K562 (cell line): Measurements from ENCODE around the gene FAM171A1. TPM values are rescaled to one million over a fixed set of nuclear protein-coding genes. Genes with fewer than 3 reads are reported as not detected.

ENCODE experiments used
- ATAC-seq: fragments of 200-7000 bp; cut with Tn5 transposase; 3 replicates; pipeline ENCODE4 v1.9.1; 2020; ENCODE audit warnings: moderate library complexity
- BruUV-seq: library from RNA; stranded (reverse); fragments of 400-500 nt; replicated peaks from 2 replicates; lab custom pipeline; 2021; lab: Mats Ljungman, UMichigan
- CTCF ChIA-PET: fragments of 300-600 bp; formaldehyde crosslinking; extraction: SDS; loops from one replicate; lab custom pipeline; 2021; ENCODE audit warnings: low intra/inter-chr PET ratio; lab: Yijun Ruan, JAX
- POLR2A ChIA-PET: fragments of 300-600, 350-650 bp; sonication (Branson Sonifier 250); formaldehyde crosslinking; extraction: SDS; loops from one replicate; lab custom pipeline; 2021; ENCODE audit warnings: antibody characterized with exemption, inconsistent platforms; lab: Yijun Ruan, JAX
- DNase-seq, 4 experiments: peaks; one replicate each; pipeline versions ENCODE4 v3.0.0 to v3.0.0-alpha.2; 2011 to 2018; ENCODE audit warnings: low spot score in 3 of 4, mixed read lengths in 3 of 4; ENCODE audit errors: extremely low read depth in 1 of 4
- FAIRE-seq: peaks from 2 replicates; lab custom pipeline; 2011; peaks lifted over from hg19 to GRCh38; lab: Jason Lieb, UNC
- H2AFZ ChIP-seq: 2 replicates; pipeline ENCODE4 v1.6.0; 2011; ENCODE audit warnings: low read depth, low read length, control low read depth, inconsistent platforms
- H3K27ac ChIP-seq: fragments of 200-600 bp; 3 replicates; pipeline ENCODE4 v1.8.0; 2011; ENCODE audit warnings: low read depth, mild to moderate bottlenecking, control low read depth, inconsistent platforms, low read length, moderate library complexity, mixed read lengths; ENCODE audit errors: extremely low read depth
- H3K27me3 ChIP-seq, 2 experiments: fragments of 300-600 bp in 1 of 2; 2 replicates in 1 of 2; 3 replicates in 1 of 2; pipeline versions ENCODE4 v1.6.0 to v1.8.0; 2011; ENCODE audit warnings: inconsistent platforms in 2 of 2, low read length in 2 of 2, mild to moderate bottlenecking in 1 of 2, mixed read lengths in 1 of 2, moderate library complexity in 1 of 2; ENCODE audit not compliant: control insufficient read depth in 2 of 2, insufficient read depth in 2 of 2
- H3K36me3 ChIP-seq: fragments of 300-600 bp; 3 replicates; pipeline ENCODE4 v1.8.0; 2011; ENCODE audit warnings: mild to moderate bottlenecking, low read length, inconsistent platforms; ENCODE audit not compliant: control insufficient read depth, insufficient read depth
- H3K4me1 ChIP-seq, 2 experiments: fragments of 200-600 bp in 1 of 2; replicated peaks in 1 of 2; 2 replicates in 1 of 2; 3 replicates in 1 of 2; pipeline versions ENCODE4 v1.5.1 to v1.8.0; 2011; ENCODE audit warnings: inconsistent platforms in 2 of 2, low read length in 2 of 2, mild to moderate bottlenecking in 1 of 2, mixed read lengths in 1 of 2, moderate library complexity in 1 of 2; ENCODE audit not compliant: control insufficient read depth in 2 of 2, insufficient read depth in 2 of 2
- H3K4me2 ChIP-seq: 2 replicates; pipeline ENCODE4 v1.6.1; 2011; ENCODE audit warnings: low read length, control low read depth, inconsistent platforms, mixed read lengths; ENCODE audit not compliant: insufficient read depth
- H3K4me3 ChIP-seq: fragments of 200-600 bp; sonication (generic), shearing (Covaris generic); 2 replicates; pipeline ENCODE4 v1.5.1; 2016; ENCODE audit warnings: control low read depth, inconsistent platforms
- H3K79me2 ChIP-seq: fragments of 200-600 bp; 3 replicates; pipeline ENCODE4 v1.8.0; 2011; ENCODE audit warnings: low read length, inconsistent platforms; ENCODE audit not compliant: control insufficient read depth, insufficient read depth
- H3K9ac ChIP-seq, 2 experiments: 2 replicates each; pipeline versions ENCODE4 v1.6.0 to v1.6.1; 2011; ENCODE audit warnings: low read depth in 2 of 2, low read length in 2 of 2, control low read depth in 1 of 2, inconsistent platforms in 1 of 2, mild to moderate bottlenecking in 1 of 2, mixed read lengths in 1 of 2; ENCODE audit not compliant: insufficient read depth in 1 of 2
- H3K9me1 ChIP-seq: one replicate; pipeline ENCODE4 v1.6.0; 2011; ENCODE audit warnings: inconsistent platforms, mild to moderate bottlenecking, low read length, moderate library complexity; ENCODE audit not compliant: control insufficient read depth, insufficient read depth
- H3K9me3 ChIP-seq: replicated peaks from 2 replicates; pipeline ENCODE4 v1.5.1; 2011; ENCODE audit warnings: low read depth, low read length, inconsistent platforms; ENCODE audit not compliant: control insufficient read depth, insufficient read depth
- H4K20me1 ChIP-seq: replicated peaks from 2 replicates; pipeline ENCODE4 v1.6.1; 2011; ENCODE audit warnings: low read length, inconsistent platforms, mixed read lengths; ENCODE audit not compliant: control insufficient read depth, insufficient read depth
- CTBP1 ChIP-seq: fragments of 450-650 bp; IDR thresholded peaks from 2 replicates; pipeline ENCODE4 v1.6.1; 2016; ENCODE audit warnings: borderline replicate concordance
- ESRRA ChIP-seq: fragments of 450-650 bp; IDR thresholded peaks from 2 replicates; pipeline ENCODE4 v1.6.1; 2014; ENCODE audit warnings: low read depth, mild to moderate bottlenecking, moderate library complexity, borderline replicate concordance
- NELFE ChIP-seq: IDR thresholded peaks from 2 replicates; pipeline ENCODE4 v1.6.1; 2011; ENCODE audit warnings: mild to moderate bottlenecking; ENCODE audit not compliant: insufficient read depth, insufficient read length
- NFRKB ChIP-seq: fragments of 450-650 bp; IDR thresholded peaks from 2 replicates; pipeline ENCODE4 v1.6.1; 2016; ENCODE audit warnings: low read depth
- PKNOX1 ChIP-seq: fragments of 450-650 bp; IDR thresholded peaks from 2 replicates; pipeline ENCODE4 v1.6.1; 2016
- POLR2H ChIP-seq: IDR thresholded peaks from 2 replicates; pipeline ENCODE4 v1.6.1; 2016; ENCODE audit warnings: missing genetic modification characterization, low read depth, mild to moderate bottlenecking, control low read depth, missing compliant biosample characterization, moderate library complexity
- PRDM10 ChIP-seq: fragments of 450-650 bp; IDR thresholded peaks from 2 replicates; pipeline ENCODE4 v1.6.1; 2018; ENCODE audit not compliant: partially characterized antibody
- SMAD4 ChIP-seq: fragments of 250-450 bp; sonication (Bioruptor Pico); conservative IDR thresholded peaks from 2 replicates; pipeline ENCODE4 v1.8.0; 2021; ENCODE audit warnings: inconsistent platforms, mild to moderate bottlenecking, moderate library complexity
- ZNF316 ChIP-seq: fragments of 450-650 bp; IDR thresholded peaks from 2 replicates; pipeline ENCODE4 v1.6.1; 2016
- WGBS: fragments of 100-300 bp; shearing (Covaris generic); methylation state at CpG from one replicate; pipeline ENCODE4 v1.1.6; 2016; ENCODE audit warnings: low coverage, mixed read lengths; ENCODE audit not compliant: insufficient coverage; ENCODE audit errors: missing lambda C conversion rate; 5-methylcytosine and 5-hydroxymethylcytosine counted together
- in situ Hi-C: fragments of 300-500 bp; cut with MboI; formaldehyde crosslinking; loops from 4 replicates; pipeline ENCODE4 v1.15.0; 2018; ENCODE audit warnings: inconsistent platforms, mixed read lengths
- intact Hi-C: fragments of 100-400 bp; cut with micrococcal nuclease; formaldehyde crosslinking; loops from 2 replicates; pipeline ENCODE4 v1.14.2; 2022
- polyA plus RNA-seq, 8 experiments: library from polyadenylated mRNA; depleted of rRNA in 4 of 8; stranded (reverse) in 5 of 8; unstranded in 3 of 8; fragments of >200 nt; fragmentation: Nextera tagmentation in 2 of 8; fragmentation: Illumina TruSeq in 1 of 8; extraction: Ambion mirVana in 2 of 8; extraction: Trizol in 1 of 8; gene quantifications; 2 replicates each; pipeline versions ENCODE4 v1.2.1 to v1.2.3, GENCODE V29; 2011 to 2014; ENCODE audit warnings: inconsistent platforms in 1 of 8, missing spikeins in 1 of 8
- total RNA-seq, 7 experiments: library from RNA; depleted of rRNA in 6 of 7; stranded (reverse); fragments of >200 nt in 6 of 7; fragmentation: Illumina TruSeq in 2 of 7; extraction: Trizol in 2 of 7; gene quantifications; 2 replicates each; pipeline versions ENCODE4 v1.2.1 to v1.2.3, GENCODE V29; 2011 to 2021; ENCODE audit warnings: low replicate concordance in 1 of 7
- TF ChIP-seq, protein P1 (sequence below): IDR thresholded peaks from 2 replicates; pipeline ENCODE4 v1.6.1; 2016; ENCODE audit warnings: missing genetic modification characterization, missing compliant biosample characterization
- TF ChIP-seq, protein P2 (sequence below): sonication (generic); formaldehyde crosslinking; IDR thresholded peaks from 2 replicates; pipeline ENCODE4 v1.8.0; 2023; ENCODE audit warnings: mild to moderate bottlenecking, missing genetic modification reagents
- TF ChIP-seq, protein P3 (sequence below): sonication (generic); formaldehyde crosslinking; IDR thresholded peaks from 2 replicates; pipeline ENCODE4 v1.9.0; 2022; ENCODE audit warnings: mild to moderate bottlenecking, missing genetic modification reagents

FAM171A1 gene
- total and polyA plus RNA-seq, 9 of the 15 experiments (the other 6 are each of a cell fraction or from before 2014, with no cell fraction given): 0.51 to 8.2 (median 4.8) TPM

DNA sequence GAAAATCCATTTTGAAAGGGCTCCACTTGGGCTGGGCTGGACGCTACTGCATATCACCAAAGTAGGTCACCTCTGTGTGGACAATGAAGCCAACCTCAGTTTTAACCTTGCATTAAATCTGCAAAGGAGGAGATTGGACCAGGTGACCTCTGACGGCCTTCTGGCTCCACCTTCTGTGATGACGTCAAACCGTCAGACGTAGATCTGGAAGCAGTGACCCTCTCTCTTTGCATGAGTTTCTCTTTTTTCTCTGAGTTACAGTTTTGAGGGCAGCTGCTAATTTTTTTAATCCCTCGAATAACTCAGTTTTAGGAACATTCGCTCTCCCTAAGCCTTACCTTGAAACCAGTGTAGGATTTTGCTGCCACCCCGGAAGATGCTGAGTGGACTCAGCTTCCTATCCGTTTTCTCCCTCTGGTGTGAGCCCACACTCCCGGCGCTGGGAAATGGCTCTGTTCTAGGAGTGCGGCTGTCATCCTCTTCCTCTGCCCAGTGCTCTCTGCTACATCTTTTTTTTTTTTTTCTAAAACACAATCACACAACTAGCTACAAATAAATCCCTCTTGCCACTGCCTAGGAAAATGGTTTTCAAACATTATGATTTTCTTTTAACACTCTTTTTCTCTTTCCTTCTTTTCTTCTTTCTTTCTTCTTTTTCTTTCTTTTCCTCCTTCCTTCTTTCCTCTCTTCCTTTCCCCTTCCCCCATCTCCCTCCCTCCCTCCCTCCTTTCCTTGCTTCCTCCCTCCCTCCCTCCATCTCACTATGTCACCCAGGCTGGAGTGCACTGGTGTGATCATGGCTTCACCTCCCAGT lies 174.9 kb downstream of the FAM171A1 start:
- Histone ChIP-seq H3K36me3 (no peaks in the 10 kb centered on the region), H3K27me3 (peaks cover 0 to 11% of the 10 kb centered on the region in 2 experiments; a peak in 3 of 5 replicates), H3K9me3 (no peaks in the 10 kb centered on the region), H3K9me1 (no peaks in the 10 kb centered on the region), H3K4me1 (peaks cover 0 to 3% of the 10 kb centered on the region in 2 experiments; a peak in 2 of 5 replicates), H3K4me3 (peak overlapping the region; percentile 25), H3K4me2 (peak overlapping the region; percentile 68), H3K79me2 (no peaks in the 10 kb centered on the region), H4K20me1 (no peaks in the 10 kb centered on the region), H2AFZ (peak overlapping the region; percentile 86), H3K9ac (0 out of 4 replicates have a peak overlapping the region, but pooled peaks of 1 of the 2 experiments have one; percentile 15), H3K27ac (no peak overlapping the region)
- peak; percentile 68 for FAIRE-seq
- peak; percentile 90 for ATAC-seq
- peak; percentile 32 to 66 (median 46) for DNase-seq
- in situ Hi-C loops (no loop called here), intact Hi-C loops (no loop called here)
- no TSS peak for BruUV-seq
- POLR2A ChIA-PET: interaction anchor here (1.0 kb wide), 1 partner anchor 188 kb away, joined by 3 read pairs; no protein-coding TSS in a partner anchor
- 8% methylated on average over 12 of the region's 12 CpGs for WGBS
- CTCF ChIA-PET: no interaction called here
- TF ChIP-seq POLR2H (tag) (0 out of 2 replicates have a peak, but pooled peaks have one; percentile 15), CTBP1 (peak; percentile 14; the same call in 1 of the 2 replicates), NFRKB (no peak), PKNOX1 (0 out of 2 replicates have a peak, but pooled peaks have one; percentile 40), ESRRA (0 out of 2 replicates have a peak, but pooled peaks have one; percentile 16), NELFE (no peak), ZNF316 (0 out of 2 replicates have a peak, but pooled peaks have one; percentile 3), SMAD4 (CRISPR knock-in tag) (no peak), PRDM10 (peak; percentile 43)
- TF ChIP-seq, protein P1, sequence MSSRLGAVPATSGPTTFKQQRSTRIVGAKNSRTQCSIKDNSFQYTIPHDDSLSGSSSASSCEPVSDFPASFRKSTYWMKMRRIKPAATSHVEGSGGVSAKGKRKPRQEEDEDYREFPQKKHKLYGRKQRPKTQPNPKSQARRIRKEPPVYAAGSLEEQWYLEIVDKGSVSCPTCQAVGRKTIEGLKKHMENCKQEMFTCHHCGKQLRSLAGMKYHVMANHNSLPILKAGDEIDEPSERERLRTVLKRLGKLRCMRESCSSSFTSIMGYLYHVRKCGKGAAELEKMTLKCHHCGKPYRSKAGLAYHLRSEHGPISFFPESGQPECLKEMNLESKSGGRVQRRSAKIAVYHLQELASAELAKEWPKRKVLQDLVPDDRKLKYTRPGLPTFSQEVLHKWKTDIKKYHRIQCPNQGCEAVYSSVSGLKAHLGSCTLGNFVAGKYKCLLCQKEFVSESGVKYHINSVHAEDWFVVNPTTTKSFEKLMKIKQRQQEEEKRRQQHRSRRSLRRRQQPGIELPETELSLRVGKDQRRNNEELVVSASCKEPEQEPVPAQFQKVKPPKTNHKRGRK (tag): peak; percentile 96
- TF ChIP-seq, protein P2, sequence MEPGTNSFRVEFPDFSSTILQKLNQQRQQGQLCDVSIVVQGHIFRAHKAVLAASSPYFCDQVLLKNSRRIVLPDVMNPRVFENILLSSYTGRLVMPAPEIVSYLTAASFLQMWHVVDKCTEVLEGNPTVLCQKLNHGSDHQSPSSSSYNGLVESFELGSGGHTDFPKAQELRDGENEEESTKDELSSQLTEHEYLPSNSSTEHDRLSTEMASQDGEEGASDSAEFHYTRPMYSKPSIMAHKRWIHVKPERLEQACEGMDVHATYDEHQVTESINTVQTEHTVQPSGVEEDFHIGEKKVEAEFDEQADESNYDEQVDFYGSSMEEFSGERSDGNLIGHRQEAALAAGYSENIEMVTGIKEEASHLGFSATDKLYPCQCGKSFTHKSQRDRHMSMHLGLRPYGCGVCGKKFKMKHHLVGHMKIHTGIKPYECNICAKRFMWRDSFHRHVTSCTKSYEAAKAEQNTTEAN (CRISPR knock-in tag): no peak
- TF ChIP-seq, protein P3, sequence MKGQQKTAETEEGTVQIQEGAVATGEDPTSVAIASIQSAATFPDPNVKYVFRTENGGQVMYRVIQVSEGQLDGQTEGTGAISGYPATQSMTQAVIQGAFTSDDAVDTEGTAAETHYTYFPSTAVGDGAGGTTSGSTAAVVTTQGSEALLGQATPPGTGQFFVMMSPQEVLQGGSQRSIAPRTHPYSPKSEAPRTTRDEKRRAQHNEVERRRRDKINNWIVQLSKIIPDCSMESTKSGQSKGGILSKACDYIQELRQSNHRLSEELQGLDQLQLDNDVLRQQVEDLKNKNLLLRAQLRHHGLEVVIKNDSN: peak; percentile 76
